CD4-positive, alpha-beta T cell treated with Interleukin-15 for 4 hours (primary cell): ENCODE data around the gene FBXL15.

Experiments used
- DNase-seq: peaks from one replicate; pipeline ENCODE4 v3.0.0-alpha.2; 2020; ENCODE audit warnings: low spot score

The FBXL15 gene

DNA sequence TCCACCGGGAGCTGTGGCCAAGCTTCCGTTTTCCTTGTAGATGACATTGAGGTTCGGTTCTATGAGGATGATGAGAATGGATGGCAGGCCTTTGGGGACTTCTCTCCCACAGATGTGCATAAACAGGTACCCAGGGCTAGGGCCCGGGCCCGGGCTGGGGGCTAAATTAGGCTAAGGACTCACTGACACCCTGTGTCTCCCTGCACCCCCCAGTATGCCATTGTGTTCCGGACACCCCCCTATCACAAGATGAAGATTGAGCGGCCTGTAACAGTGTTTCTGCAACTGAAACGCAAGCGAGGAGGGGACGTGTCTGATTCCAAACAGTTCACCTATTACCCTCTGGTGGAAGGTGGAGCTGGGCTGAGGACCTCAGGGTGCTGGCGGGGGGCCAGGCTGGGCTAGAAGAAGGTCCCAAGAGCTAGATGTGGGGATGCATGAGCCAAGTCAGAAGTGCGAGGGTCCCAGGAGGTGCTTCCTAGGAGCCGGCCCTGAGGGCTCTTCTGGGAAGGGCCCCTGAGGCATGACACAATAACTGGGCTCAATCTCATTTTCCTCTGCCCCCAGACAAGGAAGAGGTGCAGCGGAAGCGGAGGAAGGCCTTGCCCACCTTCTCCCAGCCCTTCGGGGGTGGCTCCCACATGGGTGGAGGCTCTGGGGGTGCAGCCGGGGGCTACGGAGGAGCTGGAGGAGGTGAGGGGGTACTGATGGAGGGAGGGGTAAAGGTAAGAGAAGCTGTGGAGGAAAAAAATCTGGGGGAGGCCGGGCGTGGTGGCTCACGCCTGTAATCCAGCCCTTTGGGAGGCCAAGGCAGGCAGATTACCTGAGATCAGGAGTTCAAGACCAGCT is 22.2 kb upstream of the FBXL15 start:
- no peak for DNase-seq

DNA sequence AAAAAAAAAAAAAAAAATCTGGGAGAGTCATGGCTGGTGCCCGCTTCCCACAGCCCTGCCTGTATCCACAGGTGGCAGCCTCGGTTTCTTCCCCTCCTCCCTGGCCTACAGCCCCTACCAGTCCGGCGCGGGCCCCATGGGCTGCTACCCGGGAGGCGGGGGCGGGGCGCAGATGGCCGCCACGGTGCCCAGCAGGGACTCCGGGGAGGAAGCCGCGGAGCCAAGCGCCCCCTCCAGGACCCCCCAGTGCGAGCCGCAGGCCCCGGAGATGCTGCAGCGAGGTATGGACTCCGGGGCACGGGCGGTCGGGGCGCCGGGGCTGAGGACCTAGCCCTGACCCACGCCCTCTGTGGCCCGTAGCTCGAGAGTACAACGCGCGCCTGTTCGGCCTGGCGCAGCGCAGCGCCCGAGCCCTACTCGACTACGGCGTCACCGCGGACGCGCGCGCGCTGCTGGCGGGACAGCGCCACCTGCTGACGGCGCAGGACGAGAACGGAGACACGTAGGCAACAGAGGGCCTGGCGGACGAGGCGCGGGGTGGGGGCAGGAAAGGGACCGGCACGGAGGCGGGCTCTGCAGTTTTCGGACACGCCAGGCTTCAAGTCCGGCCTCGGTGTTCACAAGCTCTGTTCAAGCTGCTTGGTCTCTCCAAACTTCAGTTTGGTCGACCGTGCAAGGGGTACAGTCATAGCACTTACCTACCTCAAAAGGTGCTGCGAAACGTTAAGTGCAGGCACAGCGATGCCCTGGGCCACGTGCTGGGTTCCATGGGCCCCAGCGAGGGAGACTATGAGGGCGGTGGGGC is 21.2 kb upstream of the FBXL15 start:
- peak; percentile 89 for DNase-seq

DNA sequence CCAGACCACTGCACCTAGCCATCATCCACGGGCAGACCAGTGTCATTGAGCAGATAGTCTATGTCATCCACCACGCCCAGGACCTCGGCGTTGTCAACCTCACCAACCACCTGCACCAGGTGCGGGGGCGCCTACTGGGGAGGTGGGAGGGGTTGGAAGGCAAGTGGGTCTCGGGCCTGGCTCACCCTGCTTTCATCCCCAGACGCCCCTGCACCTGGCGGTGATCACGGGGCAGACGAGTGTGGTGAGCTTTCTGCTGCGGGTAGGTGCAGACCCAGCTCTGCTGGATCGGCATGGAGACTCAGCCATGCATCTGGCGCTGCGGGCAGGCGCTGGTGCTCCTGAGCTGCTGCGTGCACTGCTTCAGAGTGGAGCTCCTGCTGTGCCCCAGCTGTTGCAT is 20.6 kb upstream of the FBXL15 start:
- DNase-seq: no peak

GRCh38 chr10:102400598-102401341 is 19.9 kb upstream of the FBXL15 start:
- DNase-seq: no peak

- no peak for DNase-seq
Observed at GRCh38 chr10:102401342-102401654, 19.3 kb upstream of the FBXL15 start.

DNA sequence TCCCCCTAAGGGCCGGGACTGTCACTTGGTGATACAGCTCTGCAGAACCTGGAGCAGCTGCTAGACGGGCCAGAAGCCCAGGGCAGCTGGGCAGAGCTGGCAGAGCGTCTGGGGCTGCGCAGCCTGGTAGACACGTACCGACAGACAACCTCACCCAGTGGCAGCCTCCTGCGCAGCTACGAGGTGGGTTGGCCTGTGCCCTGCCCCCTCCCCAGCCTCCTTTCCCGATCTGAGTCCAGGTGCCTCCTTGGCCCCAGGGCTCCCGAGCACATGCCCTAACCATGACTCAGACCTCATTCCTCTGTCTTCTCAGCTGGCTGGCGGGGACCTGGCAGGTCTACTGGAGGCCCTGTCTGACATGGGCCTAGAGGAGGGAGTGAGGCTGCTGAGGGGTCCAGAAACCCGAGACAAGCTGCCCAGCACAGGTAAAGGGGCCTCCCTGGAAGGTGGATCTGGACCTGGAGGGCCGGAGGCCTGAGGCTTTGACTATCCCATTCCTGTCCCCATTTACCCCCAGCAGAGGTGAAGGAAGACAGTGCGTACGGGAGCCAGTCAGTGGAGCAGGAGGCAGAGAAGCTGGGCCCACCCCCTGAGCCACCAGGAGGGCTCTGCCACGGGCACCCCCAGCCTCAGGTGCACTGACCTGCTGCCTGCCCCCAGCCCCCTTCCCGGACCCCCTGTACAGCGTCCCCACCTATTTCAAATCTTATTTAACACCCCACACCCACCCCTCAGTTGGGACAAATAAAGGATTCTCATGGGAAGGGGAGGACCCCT is 18.7 kb upstream of the FBXL15 start:
- DNase-seq: no peak

- no peak for DNase-seq
Observed at GRCh38 chr10:102402512-102402896, 18.1 kb upstream of the FBXL15 start.

DNA sequence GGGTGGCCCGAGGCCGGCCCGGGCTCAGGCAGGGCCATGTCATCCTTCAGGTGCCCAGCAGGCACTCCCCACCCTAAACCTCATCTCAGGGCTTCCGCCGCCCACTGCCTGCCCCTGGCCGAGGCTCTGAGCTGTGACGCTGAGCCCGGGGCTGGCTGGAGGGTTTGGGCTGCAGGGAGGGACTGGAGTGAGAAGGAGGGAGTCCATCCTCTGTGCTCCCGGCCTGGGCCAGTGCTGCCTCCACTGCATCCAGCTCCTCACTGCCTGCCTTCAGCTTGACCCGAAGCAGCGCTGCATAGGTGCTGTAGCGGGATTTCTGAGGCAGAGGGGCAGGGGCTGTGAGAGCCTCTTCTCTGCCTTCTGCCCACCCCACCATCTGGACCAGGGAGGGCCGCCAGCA is 17.5 kb upstream of the FBXL15 start:
- DNase-seq: no peak

GRCh38 chr10:102404361-102405107 is 16.1 kb upstream of the FBXL15 start:
- no peak for DNase-seq

GRCh38 chr10:102405108-102405571 is 15.5 kb upstream of the FBXL15 start:
- no peak for DNase-seq

GRCh38 chr10:102405632-102406031 is 15.0 kb upstream of the FBXL15 start:
- no peak for DNase-seq

DNA sequence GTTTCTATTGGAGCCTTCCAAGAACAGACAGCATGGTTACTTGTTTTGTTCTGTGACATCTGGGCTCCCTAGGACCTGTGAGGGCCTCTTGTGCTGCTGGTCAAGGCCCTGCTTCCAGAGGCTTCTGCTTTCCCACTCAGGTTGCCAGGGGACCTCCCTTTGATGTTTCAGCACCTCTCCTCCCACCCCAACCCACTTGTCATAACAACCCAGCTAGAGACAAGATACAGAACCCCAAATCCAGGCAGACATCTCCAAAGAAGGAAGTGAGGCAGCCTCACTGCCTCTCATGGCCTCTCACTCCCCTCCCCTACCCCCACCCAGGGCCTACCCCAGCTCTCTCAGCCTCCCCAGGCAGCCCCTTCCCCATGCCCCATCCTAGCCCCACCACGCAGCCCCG is 13.8 kb upstream of the FBXL15 start:
- DNase-seq: no peak

DNA sequence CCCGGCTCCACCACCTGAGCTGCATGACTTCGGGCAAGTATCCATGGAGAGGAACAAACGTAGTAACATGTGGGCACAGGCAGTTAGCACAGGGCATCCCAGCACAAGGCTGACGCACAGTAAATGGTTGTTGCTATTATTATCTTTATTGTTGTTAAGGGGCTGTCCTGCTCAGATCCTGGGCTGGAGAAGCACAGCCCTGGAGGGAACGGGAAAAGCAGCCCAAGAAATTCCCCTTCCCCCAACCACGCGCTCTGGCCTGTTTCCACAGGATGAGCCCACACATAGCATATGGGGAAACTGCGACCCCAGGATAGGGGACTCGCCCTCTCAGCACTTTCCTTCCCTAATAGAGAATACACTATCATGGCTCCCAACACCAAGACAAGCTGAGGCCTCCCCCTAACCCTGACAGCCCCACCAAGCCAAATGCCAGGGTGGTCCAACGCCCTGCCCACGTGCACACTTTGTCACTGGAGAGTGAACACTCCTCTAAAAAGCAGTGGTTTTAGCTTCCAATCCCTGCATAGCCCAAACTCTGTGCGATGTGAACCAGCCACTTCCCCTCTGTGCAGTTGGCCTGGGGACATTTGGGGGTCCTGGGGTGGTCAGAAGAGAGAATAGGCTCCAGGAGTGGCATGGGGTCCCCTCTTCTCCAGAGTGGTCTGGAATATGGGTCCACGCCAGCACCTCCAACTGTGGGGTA is 13.1 kb upstream of the FBXL15 start:
- no peak for DNase-seq

- DNase-seq: no peak
Observed at GRCh38 chr10:102408131-102408727, 12.4 kb upstream of the FBXL15 start.

DNA sequence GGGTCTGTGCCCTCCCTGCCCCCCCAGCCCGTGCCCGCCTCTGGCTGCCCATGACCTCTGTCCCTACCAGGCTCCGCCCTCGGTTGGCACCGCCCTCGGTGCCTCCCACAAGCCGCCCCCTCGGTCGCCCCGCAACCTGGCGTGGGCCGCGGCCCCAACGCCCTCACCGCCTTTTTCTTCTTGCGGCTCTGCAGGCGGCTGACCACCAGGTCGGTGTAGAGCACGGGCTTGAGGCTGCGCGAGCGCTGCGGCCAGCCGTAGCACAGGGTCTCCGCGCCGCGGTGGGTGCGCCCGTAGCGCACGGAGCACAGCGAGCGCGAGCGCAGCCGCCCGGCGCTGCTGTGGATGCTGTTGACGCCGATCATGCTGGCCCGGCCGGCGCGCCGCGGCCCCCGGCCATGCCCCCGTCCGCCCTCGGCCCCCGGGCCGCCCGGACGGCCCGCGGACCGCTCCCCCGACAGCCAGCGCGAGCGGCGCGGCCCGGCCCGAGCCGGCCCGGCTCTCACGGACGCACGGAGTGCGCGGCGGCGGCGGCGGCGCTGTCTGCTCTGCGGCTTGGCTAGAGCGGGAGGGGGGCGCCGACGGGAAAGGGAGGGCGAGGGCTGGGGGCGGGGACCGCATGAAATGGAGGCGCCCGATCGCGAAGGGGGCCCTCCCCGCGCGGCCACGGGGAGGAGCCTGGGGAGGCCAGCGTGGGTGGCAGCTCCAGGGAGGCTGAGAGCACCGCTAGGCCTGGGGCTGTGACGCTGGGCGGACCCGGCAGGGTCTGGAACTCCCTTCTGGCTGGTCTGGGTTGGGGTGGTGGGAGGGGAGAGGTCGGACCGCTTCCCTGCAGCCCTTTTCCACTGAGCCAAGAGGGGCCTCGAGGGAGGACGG is 11.7 kb upstream of the FBXL15 start:
- peak; percentile 62 for DNase-seq

DNA sequence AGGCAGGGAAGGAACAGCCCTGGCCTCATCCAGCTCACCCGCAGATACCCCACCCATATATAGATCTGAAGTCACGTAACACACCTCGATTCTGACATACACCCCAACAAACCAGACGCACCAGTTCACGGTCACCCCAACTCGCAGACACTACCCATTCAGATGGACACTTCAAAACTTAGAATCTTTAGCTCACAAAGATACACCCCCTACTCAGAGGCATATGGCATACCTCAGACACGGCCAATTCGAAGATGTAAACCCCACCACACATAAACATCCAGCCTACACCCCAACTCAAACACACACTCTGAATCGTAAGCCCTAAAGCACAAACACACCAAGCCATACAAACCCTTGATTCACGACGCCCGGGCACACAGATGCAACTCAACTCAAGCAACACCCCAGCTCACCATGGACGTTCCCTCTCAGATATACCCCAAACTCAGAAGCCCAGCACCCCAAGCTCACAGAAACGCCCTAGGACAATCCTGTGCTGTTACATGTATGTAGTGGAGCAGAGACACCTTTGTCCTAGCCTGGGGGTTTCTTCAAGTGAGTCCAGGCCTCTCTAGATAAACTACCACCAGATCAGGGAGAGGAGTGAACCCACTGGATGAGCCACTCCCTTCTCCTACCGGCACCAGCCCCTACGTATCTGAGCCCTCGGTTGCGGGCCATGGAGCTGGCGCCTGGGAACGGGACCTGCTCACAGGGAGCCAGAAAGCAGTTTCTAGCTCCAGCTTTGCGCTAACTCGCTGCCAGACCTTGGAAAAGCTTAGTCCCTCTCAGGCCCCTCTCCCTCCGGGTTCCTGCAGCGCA is 10.8 kb upstream of the FBXL15 start:
- no peak for DNase-seq

DNA sequence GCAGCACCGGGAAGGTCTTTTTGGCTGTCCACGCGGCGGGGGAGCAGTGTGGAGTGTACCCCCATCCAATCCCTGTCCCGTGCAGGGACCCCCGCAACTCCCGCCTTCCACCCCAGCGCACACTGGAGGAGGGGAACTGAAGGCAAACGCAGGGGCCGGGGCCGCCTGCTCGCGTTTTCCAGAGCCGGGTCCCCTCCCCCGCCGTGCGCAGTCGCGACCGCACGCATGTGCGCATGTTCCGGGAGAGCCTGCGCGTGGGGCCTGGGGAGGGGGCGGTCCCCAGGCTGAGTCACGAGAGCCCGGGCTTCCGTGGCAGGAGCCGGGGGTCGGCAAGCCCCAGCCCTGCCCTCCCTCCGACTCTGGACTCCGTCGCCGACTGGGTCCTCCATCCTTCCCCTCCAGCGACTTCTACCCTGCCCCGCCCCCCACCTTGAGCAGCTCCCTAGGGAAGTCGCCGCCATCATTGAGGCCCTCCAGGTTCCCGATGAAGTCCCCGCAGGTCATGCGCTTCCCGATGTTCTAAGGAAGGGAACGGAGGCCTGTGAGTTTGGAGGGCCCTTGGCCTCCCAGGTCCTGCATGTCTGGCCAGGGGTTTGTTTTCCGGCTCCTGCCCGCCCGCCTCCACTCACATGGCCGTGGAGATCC is 10.1 kb upstream of the FBXL15 start:
- DNase-seq: no peak
